Urinary bladder (tissue), 4 donors: Measurements from ENCODE around the gene ANO10. TPM values are rescaled to one million over a fixed set of nuclear protein-coding genes. Genes with fewer than 3 reads are reported as not detected.
"Not testable (repeated sequence)": the region's sequence is repeated elsewhere in the genome, so short reads cannot be mapped to it uniquely, and the experiment has no call there.

Experiments used
- DNase-seq: peaks from one replicate; pipeline ENCODE4 v3.0.0-alpha.2; 2015; ENCODE audit errors: extremely low spot score
- H3K27ac ChIP-seq: one replicate; pipeline ENCODE4 v1.5.1; 2013; ENCODE audit warnings: low read depth, mild to moderate bottlenecking, moderate library complexity
- H3K36me3 ChIP-seq: one replicate; pipeline ENCODE4 v1.6.1; 2013; ENCODE audit warnings: mild to moderate bottlenecking, moderate library complexity; ENCODE audit not compliant: insufficient read depth
- H3K4me1 ChIP-seq: one replicate; pipeline ENCODE4 v1.6.1; 2013; ENCODE audit warnings: mild to moderate bottlenecking, moderate library complexity; ENCODE audit not compliant: insufficient read depth
- H3K4me3 ChIP-seq: one replicate; pipeline ENCODE4 v1.5.1; 2013; ENCODE audit warnings: low read depth, low read length
- WGBS: extraction: QIAGEN DNeasy Blood & Tissue Kit; methylation state at CpG from one replicate; pipeline ENCODE4 v1.1.7; 2013; 5-methylcytosine and 5-hydroxymethylcytosine counted together
- polyA plus RNA-seq: library from polyadenylated mRNA; stranded (reverse); fragments of 200-250 nt; gene quantifications from one replicate; pipeline ENCODE4 v1.2.3, GENCODE V29; 2013
- total RNA-seq: library from RNA; depleted of rRNA; stranded (reverse); fragments of >200 nt; gene quantifications from one replicate; pipeline ENCODE4 v1.2.3, GENCODE V29; 2014
- donor health status: healthy with polysubstance abuse.
- donor health status: healthy.

ANO10 gene
- total and polyA plus RNA-seq, 2 donors: 25.1 to 33.3 TPM

- Histone ChIP-seq H3K4me1 (no peaks in the 10 kb centered on the region), H3K4me3 (no peak overlapping the region), H3K27ac (no peak overlapping the region), H3K36me3 (no peaks in the 10 kb centered on the region)
- no peak for DNase-seq
- 96% methylated on average over 1 of the region's 1 CpG for WGBS
Observed at GRCh38 chr3:43615133-43615532, 6.7 kb downstream of the ANO10 start.

DNA sequence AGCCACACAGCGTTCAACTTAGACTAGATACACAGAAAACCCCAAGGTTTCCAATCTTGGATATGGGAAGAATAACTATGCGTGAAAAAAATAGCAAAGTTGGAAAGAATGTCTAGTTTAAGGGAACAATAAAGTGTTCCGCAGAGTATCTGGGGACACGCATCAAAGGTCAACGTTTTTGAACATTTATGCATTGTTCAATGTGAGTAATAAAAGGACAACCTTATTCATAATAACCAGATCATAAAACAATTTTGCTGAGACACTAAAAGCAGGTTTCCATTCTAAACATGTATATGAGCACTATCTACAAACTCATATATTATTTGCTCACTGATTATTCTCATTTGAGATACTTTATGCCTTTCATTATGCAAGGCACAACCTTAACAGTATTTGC is 7.8 kb downstream of the ANO10 start:
- Histone ChIP-seq H3K4me3 (no peak overlapping the region), H3K4me1 (no peaks in the 10 kb centered on the region), H3K36me3 (no peaks in the 10 kb centered on the region), H3K27ac (no peak overlapping the region)
- no peak for DNase-seq
- 96% methylated on average over 5 of the region's 5 CpGs for WGBS

DNA sequence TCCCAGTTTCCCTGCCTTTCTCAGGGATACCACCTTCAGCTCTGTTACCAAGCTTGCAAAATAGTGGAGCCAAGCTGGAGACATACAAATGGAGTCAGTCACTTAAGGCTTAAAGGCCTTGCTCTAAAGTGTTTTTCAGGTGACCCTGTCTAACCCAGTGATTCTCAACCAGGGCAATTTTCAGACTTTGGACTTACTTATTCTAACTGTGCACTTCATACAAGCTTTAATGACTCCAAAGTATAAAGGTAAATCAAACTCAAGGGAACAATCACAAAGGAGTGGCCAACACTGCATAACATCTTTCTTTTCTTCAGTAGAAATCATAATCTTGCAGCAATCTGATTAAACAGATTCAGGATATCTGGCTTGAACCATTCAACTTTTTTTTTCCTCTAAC is 9.4 kb downstream of the ANO10 start:
- no peaks in the 10 kb centered on the region for H3K36me3 ChIP-seq
- no peaks in the 10 kb centered on the region for H3K4me1 ChIP-seq
- no peak overlapping the region for H3K27ac ChIP-seq
- DNase-seq: no peak
- H3K4me3 ChIP-seq: no peak overlapping the region

DNA sequence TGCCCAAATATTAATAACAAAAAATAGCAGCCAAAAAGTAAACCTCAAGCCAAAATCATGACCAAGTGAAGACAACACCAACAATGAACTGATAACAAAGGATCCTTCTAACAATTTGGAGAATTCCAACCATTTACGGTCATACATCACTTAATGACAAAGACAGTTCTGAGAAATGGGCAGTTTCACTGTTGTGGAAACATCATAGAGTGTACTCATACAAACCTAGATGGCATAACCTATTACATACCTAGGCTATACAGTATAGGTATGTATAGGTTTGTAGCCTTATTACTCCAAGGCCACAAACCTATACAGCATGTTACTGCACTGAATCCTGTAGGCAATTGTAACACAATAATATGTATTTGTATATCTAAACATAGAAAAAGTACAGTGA is 12.4 kb downstream of the ANO10 start:
- WGBS: 96% methylated on average over 1 of the region's 1 CpG
- Histone ChIP-seq H3K27ac (no peak overlapping the region), H3K4me3 (no peak overlapping the region), H3K36me3 (no peaks in the 10 kb centered on the region), H3K4me1 (no peaks in the 10 kb centered on the region)
- DNase-seq: no peak

GRCh38 chr3:43608751-43609150 is 13.1 kb downstream of the ANO10 start:
- no peak for DNase-seq
- WGBS: 89% methylated on average over 1 of the region's 1 CpG
- H3K4me3 ChIP-seq: no peak overlapping the region
- H3K27ac ChIP-seq: no peak overlapping the region
- no peaks in the 10 kb centered on the region for H3K36me3 ChIP-seq
- no peaks in the 10 kb centered on the region for H3K4me1 ChIP-seq

DNA sequence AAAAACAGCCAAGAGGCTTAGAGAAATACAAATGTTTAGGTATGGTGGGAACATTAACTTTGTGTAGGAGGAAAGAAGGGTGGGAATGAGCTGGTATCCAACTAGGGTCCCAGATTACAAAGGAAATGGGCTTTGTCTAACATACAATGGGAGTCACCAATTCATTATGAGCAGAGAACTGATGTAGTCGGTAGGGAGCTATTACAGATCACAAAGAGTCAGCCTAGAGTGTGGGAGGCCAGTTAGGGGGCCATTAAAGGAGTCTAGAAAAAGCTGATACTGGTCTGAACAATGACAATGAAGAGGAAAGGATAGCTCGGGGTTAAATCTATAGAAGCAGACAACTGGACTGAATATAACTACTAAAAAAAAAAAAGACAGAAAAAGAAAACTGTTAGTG is 15.5 kb downstream of the ANO10 start:
- no peak overlapping the region for H3K27ac ChIP-seq
- no peaks in the 10 kb centered on the region for H3K36me3 ChIP-seq
- no peak for DNase-seq
- no peak overlapping the region for H3K4me3 ChIP-seq
- no peaks in the 10 kb centered on the region for H3K4me1 ChIP-seq
- 83% methylated on average over 2 of the region's 2 CpGs for WGBS

DNA sequence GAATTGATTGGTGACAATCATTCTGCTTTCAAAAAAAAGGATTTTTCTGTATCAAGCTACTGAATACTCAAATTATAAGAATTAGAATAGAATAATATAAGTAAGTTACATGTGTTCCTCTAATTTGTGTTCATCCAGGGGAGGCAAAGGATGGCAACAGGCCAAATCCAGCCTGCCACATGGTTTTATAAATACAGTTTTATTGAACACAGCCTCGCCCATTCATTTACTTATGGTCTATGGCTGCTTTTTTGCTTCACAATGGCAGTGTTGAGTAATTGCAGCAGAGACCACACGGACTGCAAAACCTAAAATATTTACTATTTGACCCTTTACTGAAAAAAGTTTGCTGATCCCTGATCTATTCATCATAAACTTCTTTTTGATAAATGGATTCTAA is 21.9 kb downstream of the ANO10 start:
- not testable (repeated sequence) for H3K36me3 ChIP-seq, H3K27ac ChIP-seq, H3K4me3 ChIP-seq, H3K4me1 ChIP-seq, DNase-seq
- WGBS: 73% methylated on average over 2 of the region's 2 CpGs

GRCh38 chr3:43597961-43598360 is 23.9 kb downstream of the ANO10 start:
- Histone ChIP-seq H3K36me3 (no peaks in the 10 kb centered on the region), H3K4me1 (no peaks in the 10 kb centered on the region), H3K4me3 (no peak overlapping the region), H3K27ac (no peak overlapping the region)
- DNase-seq: no peak

GRCh38 chr3:43596178-43596577 is 25.6 kb downstream of the ANO10 start:
- not testable (repeated sequence) for H3K36me3 ChIP-seq, H3K4me3 ChIP-seq, DNase-seq, H3K27ac ChIP-seq, H3K4me1 ChIP-seq
- WGBS: 92% methylated on average over 2 of the region's 3 CpGs

DNA sequence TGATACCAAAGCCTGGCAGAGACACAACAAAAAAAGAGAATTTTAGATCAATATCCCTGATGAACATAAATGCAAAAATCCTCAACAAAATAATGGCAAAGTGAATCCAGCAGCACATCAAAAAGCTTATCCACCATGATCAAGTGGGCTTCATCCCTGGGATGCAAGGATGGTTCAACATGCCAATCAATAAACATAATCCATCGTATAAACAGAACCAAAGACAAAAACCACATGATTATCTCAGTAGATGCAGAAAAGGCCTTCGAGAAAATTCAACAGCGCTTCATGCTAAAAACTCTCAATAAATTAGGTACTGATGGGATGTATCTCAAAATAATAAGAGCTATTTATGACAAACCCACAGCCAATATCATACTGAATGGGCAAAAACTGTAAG is 26.5 kb downstream of the ANO10 start:
- not testable (repeated sequence) for DNase-seq
- 99% methylated on average over 3 of the region's 3 CpGs for WGBS

DNA sequence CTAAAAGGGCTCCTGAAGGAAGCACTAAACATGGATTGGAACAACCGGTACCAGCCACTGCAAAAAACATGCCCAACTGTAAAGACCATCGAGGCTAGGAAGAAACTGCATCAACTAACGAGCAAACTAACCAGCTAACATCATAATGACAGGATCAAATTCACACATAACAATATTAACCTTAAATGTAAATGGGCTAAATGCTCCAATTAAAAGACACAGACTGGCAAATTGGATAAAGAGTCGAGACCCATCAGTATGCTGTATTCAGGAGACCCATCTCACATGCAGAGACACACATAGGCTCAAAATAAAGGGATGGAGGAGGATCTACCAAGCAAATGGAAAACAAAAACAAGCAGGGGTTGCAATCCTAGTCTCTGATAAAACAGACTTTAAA is 28.2 kb downstream of the ANO10 start:
- 97% methylated on average over 4 of the region's 4 CpGs for WGBS
- not testable (repeated sequence) for DNase-seq

More for the DNA sequence above, 26.5 kb downstream of the ANO10 start:
- not testable (repeated sequence) for H3K36me3 ChIP-seq, H3K4me3 ChIP-seq, H3K4me1 ChIP-seq, H3K27ac ChIP-seq

GRCh38 chr3:43591866-43592265 is 29.9 kb downstream of the ANO10 start:
- H3K4me1 ChIP-seq, DNase-seq, H3K36me3 ChIP-seq, H3K4me3 ChIP-seq, H3K27ac ChIP-seq: not testable (repeated sequence)
- 97% methylated on average over 10 of the region's 10 CpGs for WGBS

More for the DNA sequence above, 28.2 kb downstream of the ANO10 start:
- H3K36me3 ChIP-seq, H3K4me3 ChIP-seq, H3K4me1 ChIP-seq, H3K27ac ChIP-seq: not testable (repeated sequence)

DNA sequence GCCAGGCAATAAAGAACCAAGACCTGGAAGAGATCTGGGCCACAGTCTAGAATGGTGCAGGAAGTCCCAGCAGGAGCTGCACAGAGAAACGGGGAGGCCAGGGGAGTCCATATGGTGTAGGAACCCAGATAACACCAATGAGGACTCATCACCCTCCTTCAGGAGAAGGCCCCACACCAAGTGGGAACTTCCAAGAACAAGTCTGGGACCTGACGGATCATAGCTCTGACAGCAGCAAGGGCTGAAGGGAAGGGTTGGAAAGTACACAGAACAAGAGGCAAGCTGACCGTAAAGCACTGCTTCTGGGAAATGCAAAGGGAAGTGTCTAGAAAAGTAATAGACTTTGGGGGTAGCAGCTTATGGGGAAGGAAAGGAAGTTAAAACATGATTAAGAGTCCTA is 34.5 kb downstream of the ANO10 start:
- Histone ChIP-seq H3K4me1 (no peaks in the 10 kb centered on the region), H3K36me3 (no peaks in the 10 kb centered on the region), H3K4me3 (no peak overlapping the region), H3K27ac (no peak overlapping the region)
- WGBS: 98% methylated on average over 3 of the region's 3 CpGs
- DNase-seq: no peak

GRCh38 chr3:43584043-43584826 is 37.6 kb downstream of the ANO10 start:
- DNase-seq: no peak
- no peaks in the 10 kb centered on the region for H3K36me3 ChIP-seq
- H3K4me3 ChIP-seq: no peak overlapping the region
- H3K27ac ChIP-seq: no peak overlapping the region
- 98% methylated on average over 14 of the region's 14 CpGs for WGBS
- no peaks in the 10 kb centered on the region for H3K4me1 ChIP-seq

GRCh38 chr3:43583481-43583880 is 38.3 kb downstream of the ANO10 start:
- Histone ChIP-seq H3K36me3 (no peaks in the 10 kb centered on the region), H3K27ac (no peak overlapping the region), H3K4me3 (no peak overlapping the region), H3K4me1 (no peaks in the 10 kb centered on the region)
- WGBS: 75% methylated on average over 4 of the region's 4 CpGs
- no peak for DNase-seq
